Ureter (tissue), 1 donor: ENCODE results near the gene TMEM243. TPM values are rescaled to one million over a fixed set of nuclear protein-coding genes. Genes with fewer than 3 reads are reported as not detected.
"Not testable (repeated sequence)": the region's sequence is repeated elsewhere in the genome, so short reads cannot be mapped to it uniquely, and the experiment has no call there.

Experiments
- DNase-seq: peaks from one replicate; pipeline ENCODE4 v3.0.0-alpha.2; 2020; ENCODE audit warnings: low spot score
- total RNA-seq: library from RNA; stranded (reverse); gene quantifications from one replicate; pipeline ENCODE4 v1.2.4, GENCODE V29; 2023
- donor health status: DM: yes; HTN: yes; CAD: no.

TMEM243 gene
- total RNA-seq, 1 donor from 2014 or later, result 39.3 TPM

GRCh38 chr7:87212498-87212897 is 7.0 kb downstream of the TMEM243 start:
- no peak for DNase-seq

GRCh38 chr7:87210506-87210905 is 9.0 kb downstream of the TMEM243 start:
- DNase-seq, result no peak

- DNase-seq, result no peak
Observed at GRCh38 chr7:87209295-87209924, 10.1 kb downstream of the TMEM243 start.

- no peak for DNase-seq
Observed at GRCh38 chr7:87206361-87206760, 13.2 kb downstream of the TMEM243 start.

GRCh38 chr7:87205701-87206100 is 13.8 kb downstream of the TMEM243 start:
- not testable (repeated sequence) for DNase-seq

- DNase-seq, result no peak
Observed at GRCh38 chr7:87204933-87205332, 14.6 kb downstream of the TMEM243 start.

GRCh38 chr7:87203929-87204328 is 15.6 kb downstream of the TMEM243 start:
- DNase-seq, result not testable (repeated sequence)

GRCh38 chr7:87202705-87203104 is 16.8 kb downstream of the TMEM243 start:
- no peak for DNase-seq

- no peak for DNase-seq
Observed at GRCh38 chr7:87202208-87202607, 17.3 kb downstream of the TMEM243 start.

- DNase-seq, result no peak
Observed at GRCh38 chr7:87199700-87200450, 19.7 kb downstream of the TMEM243 start.

- no peak for DNase-seq
Observed at GRCh38 chr7:87199241-87199640, 20.3 kb downstream of the TMEM243 start.

- DNase-seq, result no peak
Observed at GRCh38 chr7:87193912-87194311, 25.6 kb downstream of the TMEM243 start.

GRCh38 chr7:87192784-87193487 is 26.6 kb downstream of the TMEM243 start:
- DNase-seq, result no peak

GRCh38 chr7:87190783-87191182 is 28.7 kb downstream of the TMEM243 start:
- no peak for DNase-seq

- no peak for DNase-seq
Observed at GRCh38 chr7:87188930-87189329, 30.6 kb downstream of the TMEM243 start.

- no peak for DNase-seq
Observed at GRCh38 chr7:87187120-87187519, 32.4 kb downstream of the TMEM243 start.

GRCh38 chr7:87179180-87179579 is 40.4 kb downstream of the TMEM243 start:
- DNase-seq, result no peak

GRCh38 chr7:87178320-87178719 is 41.2 kb downstream of the TMEM243 start:
- DNase-seq, result no peak

GRCh38 chr7:87173471-87173870 is 46.1 kb downstream of the TMEM243 start:
- DNase-seq, result no peak

- DNase-seq, result no peak
Observed at GRCh38 chr7:87171282-87171934, 48.1 kb downstream of the TMEM243 start.

GRCh38 chr7:87170828-87171227 is 48.7 kb downstream of the TMEM243 start:
- DNase-seq, result no peak

GRCh38 chr7:87164433-87164832 is 55.1 kb downstream of the TMEM243 start:
- no peak for DNase-seq
